Esophagus squamous epithelium (tissue), 4 donors: Measurements from ENCODE around the gene FCGR3B.
"Not testable (repeated sequence)": the region's sequence is repeated elsewhere in the genome, so short reads cannot be mapped to it uniquely, and the experiment has no call there.

ENCODE experiments used
- POLR2A ChIP-seq, 4 donors: fragments of 450-650 bp; IDR thresholded peaks; one replicate each; pipeline ENCODE4 v1.6.1; 2017; ENCODE audit warnings: antibody characterized with exemption in 4 of 4, mild to moderate bottlenecking in 4 of 4, moderate library complexity in 3 of 4
- TF ChIP-seq, protein P1 (sequence below), 6 experiments: fragments of 450-650 bp in 4 of 6; fragments of 200-600 bp in 2 of 6; sonication (generic) in 2 of 6; IDR thresholded peaks; one replicate each; pipeline ENCODE4 v1.5.1; 2016 to 2019; ENCODE audit warnings: antibody characterized with exemption in 6 of 6, mild to moderate bottlenecking in 4 of 6, moderate library complexity in 4 of 6

DNA sequence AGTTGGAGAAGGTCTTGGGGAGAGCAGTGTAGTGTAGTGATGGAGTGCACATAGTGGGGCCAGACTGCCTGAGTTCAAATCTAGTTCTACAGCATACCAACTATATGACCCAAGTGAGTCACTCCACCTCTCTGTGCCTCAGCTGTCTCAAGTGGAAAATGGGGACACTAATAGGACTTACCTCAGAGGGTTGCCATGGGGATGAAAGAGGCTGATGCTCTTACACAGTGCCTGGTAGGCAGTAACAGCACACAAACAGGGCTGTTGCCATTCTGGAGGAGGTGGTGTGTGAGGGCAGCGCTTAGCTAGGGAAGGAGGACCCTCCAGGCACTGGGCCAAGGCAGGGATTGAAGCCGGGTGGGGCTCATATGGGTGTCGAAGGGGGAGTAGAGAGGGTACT lies 43.5 kb upstream of the FCGR3B start:
- not testable (repeated sequence) for TF ChIP-seq POLR2A (IDR thresholded peaks at IDR 0.05)
- TF ChIP-seq, protein P1, sequence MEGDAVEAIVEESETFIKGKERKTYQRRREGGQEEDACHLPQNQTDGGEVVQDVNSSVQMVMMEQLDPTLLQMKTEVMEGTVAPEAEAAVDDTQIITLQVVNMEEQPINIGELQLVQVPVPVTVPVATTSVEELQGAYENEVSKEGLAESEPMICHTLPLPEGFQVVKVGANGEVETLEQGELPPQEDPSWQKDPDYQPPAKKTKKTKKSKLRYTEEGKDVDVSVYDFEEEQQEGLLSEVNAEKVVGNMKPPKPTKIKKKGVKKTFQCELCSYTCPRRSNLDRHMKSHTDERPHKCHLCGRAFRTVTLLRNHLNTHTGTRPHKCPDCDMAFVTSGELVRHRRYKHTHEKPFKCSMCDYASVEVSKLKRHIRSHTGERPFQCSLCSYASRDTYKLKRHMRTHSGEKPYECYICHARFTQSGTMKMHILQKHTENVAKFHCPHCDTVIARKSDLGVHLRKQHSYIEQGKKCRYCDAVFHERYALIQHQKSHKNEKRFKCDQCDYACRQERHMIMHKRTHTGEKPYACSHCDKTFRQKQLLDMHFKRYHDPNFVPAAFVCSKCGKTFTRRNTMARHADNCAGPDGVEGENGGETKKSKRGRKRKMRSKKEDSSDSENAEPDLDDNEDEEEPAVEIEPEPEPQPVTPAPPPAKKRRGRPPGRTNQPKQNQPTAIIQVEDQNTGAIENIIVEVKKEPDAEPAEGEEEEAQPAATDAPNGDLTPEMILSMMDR (IDR thresholded peaks at IDR 0.05): not testable (repeated sequence)
